IPS-18a (cell line): ENCODE measurements around the gene HBP1.

Experiments
- H3K27ac ChIP-seq: one replicate; pipeline ENCODE4 v1.5.1; 2013; ENCODE audit warnings: low read length
- H3K27me3 ChIP-seq: one replicate; pipeline ENCODE4 v1.6.1; 2013; ENCODE audit warnings: mild to moderate bottlenecking, low read length; ENCODE audit not compliant: control insufficient read depth, insufficient read depth
- H3K36me3 ChIP-seq: one replicate; pipeline ENCODE4 v1.6.1; 2013; ENCODE audit warnings: low read depth, low read length; ENCODE audit not compliant: control insufficient read depth
- H3K4me1 ChIP-seq: one replicate; pipeline ENCODE4 v1.6.1; 2013; ENCODE audit warnings: low read depth, low read length; ENCODE audit not compliant: control insufficient read depth
- H3K4me3 ChIP-seq: one replicate; pipeline ENCODE4 v1.5.1; 2013; ENCODE audit warnings: low read length
- H3K9ac ChIP-seq: one replicate; pipeline ENCODE4 v1.6.1; 2013; ENCODE audit warnings: mild to moderate bottlenecking, low read length, moderate library complexity
- H3K9me3 ChIP-seq: one replicate; pipeline ENCODE4 v1.6.1; 2013; ENCODE audit warnings: low read depth, low read length; ENCODE audit not compliant: control insufficient read depth

HBP1 gene

DNA sequence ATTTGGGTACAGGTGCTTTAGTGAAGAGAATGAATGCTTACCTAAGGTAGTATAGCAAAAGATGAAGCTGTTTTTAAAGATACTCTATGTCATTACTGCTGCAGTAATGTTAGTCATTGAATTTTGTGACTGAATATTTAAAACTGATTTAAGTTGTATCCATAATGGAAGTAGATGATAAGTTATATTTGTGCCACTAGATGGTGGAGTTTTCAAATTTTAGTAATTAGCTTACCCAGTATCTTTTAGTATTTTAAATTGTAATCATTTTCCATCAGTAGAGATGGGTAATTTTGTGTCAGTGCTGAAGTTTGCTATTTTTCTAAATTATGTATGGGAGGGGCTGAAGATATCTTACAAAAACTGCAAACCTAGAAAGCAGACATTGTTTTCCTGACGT lies 25.2 kb downstream of the HBP1 start:
- H3K27ac ChIP-seq = no peak overlapping the region
- peaks cover 58% of the 10 kb centered on the region for H3K36me3 ChIP-seq
- H3K4me1 ChIP-seq = no peaks in the 10 kb centered on the region
- H3K9me3 ChIP-seq = no peaks in the 10 kb centered on the region
- H3K9ac ChIP-seq = no peak overlapping the region
- no peaks in the 10 kb centered on the region for H3K27me3 ChIP-seq
- H3K4me3 ChIP-seq = no peak overlapping the region

DNA sequence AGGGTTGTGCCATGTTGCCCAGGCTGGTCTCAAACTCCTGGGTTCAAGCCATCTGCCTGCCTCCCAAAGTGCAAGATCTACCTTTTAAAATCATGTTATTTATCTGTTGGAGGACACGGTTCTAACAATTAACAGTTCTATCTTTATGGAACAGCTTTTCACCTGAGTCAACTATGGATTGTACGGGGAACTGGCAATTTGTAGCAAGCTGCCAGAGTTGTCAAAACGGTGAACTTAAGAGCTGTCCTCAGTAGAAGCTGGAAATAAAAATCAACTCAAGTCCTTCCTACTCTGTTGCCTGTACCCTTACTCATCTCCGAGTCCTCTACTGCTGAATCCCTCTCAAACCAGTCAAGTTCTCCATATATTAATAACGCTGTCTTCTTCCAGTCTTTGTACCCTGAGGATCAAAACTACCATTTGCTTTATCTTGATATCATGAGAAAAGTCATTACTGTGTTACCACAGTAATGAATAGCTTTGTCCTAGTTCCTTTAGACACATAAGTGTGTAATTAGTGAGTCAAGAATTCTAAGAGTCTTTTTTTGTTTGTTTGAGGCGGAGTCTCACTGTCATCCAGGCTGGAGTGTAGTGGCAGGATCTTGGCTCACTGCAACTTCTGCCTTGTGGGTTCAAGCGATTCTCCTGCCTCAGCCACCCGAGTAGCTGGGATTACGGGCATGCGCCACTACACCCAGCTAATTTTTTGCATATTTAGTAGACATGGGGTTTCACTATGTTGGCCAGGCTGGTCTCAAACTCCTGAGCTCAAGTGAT lies 28.2 kb downstream of the HBP1 start:
- Histone ChIP-seq H3K4me1 (no peaks in the 10 kb centered on the region), H3K9me3 (no peaks in the 10 kb centered on the region), H3K9ac (no peak overlapping the region), H3K4me3 (no peak overlapping the region), H3K36me3 (peaks cover 51% of the 10 kb centered on the region), H3K27ac (no peak overlapping the region), H3K27me3 (no peaks in the 10 kb centered on the region)

DNA sequence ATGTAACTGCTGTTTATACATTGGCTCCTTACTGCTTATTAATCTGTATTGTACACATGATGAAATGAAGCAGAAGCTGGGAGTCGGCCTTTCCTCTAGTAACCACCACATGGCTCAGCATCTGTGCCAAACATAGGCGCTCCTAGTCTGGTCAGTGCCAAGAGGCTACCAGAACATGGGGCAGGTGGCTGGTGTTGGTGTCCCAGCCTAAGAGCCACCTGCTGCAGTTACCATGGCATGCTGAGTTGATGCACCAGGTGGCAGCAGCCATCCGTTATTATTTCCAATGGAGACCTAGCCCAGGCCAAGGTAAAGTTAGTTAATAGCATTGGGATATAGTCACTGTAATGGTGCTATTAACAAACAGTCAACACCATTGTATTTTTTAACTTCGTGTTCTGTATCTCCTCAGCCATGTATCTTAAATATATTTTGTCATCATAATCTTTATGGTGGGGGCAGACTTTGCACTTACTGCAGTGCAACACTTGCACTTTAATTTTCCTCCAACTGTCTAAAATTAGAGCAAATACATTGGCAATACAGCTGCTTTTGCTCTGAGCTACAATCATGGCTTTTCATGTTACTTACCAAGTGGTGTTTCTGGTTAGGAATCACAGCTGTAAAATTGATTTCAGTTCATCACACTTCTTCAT lies 33.1 kb downstream of the HBP1 start:
- Histone ChIP-seq H3K27ac (no peak overlapping the region), H3K27me3 (no peaks in the 10 kb centered on the region), H3K4me1 (no peaks in the 10 kb centered on the region), H3K9me3 (no peaks in the 10 kb centered on the region), H3K9ac (no peak overlapping the region), H3K36me3 (peaks cover 52% of the 10 kb centered on the region), H3K4me3 (no peak overlapping the region)

DNA sequence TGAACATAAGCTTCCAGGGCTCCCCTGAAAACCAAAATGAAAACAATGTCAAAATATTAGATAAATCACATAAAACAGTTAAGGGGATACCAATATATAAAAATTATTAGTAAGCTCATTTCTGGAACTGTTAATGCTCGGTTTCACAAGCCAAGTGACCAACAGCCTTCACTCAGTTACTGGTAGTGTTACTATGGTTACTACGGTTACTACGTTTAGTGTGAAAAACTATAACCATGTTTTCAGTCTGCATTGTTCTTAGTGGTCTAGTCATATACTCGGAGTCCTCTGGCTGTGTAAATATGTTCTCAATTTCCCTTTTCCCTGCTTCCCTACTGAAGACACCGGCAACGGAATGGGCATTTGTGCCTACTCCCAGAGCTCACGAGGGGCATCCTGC lies 34.8 kb downstream of the HBP1 start:
- Histone ChIP-seq H3K4me3 (no peak overlapping the region), H3K4me1 (no peaks in the 10 kb centered on the region), H3K36me3 (peaks cover 36% of the 10 kb centered on the region), H3K9ac (no peak overlapping the region), H3K9me3 (no peaks in the 10 kb centered on the region), H3K27me3 (no peaks in the 10 kb centered on the region), H3K27ac (no peak overlapping the region)

DNA sequence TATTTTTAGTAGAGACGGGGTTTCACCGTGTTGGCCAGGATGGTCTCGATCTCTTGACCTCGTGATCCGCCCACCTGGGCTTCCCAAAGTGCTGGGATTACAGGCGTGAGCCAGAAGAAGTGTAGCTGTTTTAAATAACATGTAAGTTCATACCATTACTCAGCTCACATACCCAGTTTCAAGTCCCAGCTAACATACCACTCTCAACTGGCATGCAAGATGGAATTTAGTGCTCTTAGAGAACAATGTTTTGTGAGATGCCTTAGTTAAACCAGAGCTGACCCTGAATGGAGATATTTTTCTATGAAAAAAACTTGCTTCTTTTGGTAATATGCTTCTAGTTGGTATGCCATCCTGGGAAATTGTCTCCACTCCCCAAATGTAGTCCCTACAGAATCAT lies 37.3 kb downstream of the HBP1 start:
- Histone ChIP-seq H3K4me3 (no peak overlapping the region), H3K4me1 (no peaks in the 10 kb centered on the region), H3K9me3 (no peaks in the 10 kb centered on the region), H3K27ac (no peak overlapping the region), H3K27me3 (no peaks in the 10 kb centered on the region), H3K36me3 (peaks cover 30% of the 10 kb centered on the region), H3K9ac (no peak overlapping the region)

DNA sequence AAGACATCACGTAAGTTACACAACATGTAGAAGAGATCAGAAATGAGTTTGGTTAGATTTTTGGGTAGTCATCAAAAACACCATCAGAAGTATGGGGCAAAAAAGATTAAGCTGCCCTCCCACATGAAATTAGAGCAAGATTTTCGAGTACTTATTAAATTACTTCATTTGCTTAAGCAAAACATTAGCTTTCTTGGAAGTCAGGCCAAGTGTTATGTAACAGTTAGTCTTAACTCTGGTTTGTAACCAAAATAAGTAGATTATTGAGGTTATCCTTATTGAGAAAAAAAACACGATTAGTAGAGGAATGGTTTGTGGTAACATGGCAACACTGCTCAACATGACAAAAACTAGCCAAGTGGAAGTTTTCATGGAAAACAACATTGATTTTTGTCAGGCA lies 37.9 kb downstream of the HBP1 start:
- Histone ChIP-seq H3K27ac (no peak overlapping the region), H3K36me3 (peaks cover 25% of the 10 kb centered on the region), H3K9ac (no peak overlapping the region), H3K27me3 (no peaks in the 10 kb centered on the region), H3K9me3 (no peaks in the 10 kb centered on the region), H3K4me3 (no peak overlapping the region), H3K4me1 (no peaks in the 10 kb centered on the region)

DNA sequence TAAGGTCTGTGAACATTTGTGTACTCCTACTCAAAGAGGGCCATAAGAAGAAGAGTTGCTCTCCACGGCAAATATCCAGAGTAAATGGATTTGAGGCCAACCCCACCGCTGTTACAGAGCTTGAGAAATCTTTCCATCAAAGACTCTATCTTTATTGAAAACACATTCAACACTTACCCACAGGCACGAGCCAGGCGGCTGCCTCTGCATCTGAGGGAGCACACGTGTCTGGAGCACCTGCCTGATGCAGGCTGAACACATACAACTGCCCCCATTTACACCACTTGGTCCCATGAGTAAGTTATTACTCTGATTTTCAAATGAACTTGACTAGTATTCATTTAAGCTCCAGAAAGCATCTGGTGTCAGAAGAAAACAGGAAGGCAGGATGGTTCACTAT lies 38.7 kb downstream of the HBP1 start:
- Histone ChIP-seq H3K27ac (no peak overlapping the region), H3K4me1 (no peaks in the 10 kb centered on the region), H3K27me3 (no peaks in the 10 kb centered on the region), H3K36me3 (peaks cover 19% of the 10 kb centered on the region), H3K9me3 (no peaks in the 10 kb centered on the region), H3K4me3 (no peak overlapping the region), H3K9ac (no peak overlapping the region)

DNA sequence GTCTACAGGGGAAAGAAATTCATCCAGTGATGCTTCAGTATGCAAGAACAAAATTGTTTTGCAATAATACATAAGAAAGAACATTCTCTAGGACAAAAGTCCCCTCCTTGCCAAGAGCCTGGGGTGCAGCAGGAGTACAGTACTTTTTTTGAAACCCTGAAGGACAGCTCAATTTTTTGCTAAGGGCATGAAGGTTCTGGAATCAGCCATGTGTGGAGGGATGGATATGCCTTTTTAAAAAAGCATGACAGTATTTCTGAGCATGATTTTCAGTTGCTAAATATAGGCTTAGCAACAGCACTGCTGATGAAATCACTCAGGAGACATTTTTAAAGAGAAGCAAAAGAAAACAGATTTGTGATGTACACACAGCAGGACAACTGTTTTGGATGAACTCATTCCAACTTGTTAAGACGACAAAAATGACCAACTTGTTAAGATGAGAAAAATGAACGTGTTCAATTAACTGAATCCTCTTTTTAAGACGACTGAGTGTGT lies 39.3 kb downstream of the HBP1 start:
- Histone ChIP-seq H3K4me1 (no peaks in the 10 kb centered on the region), H3K4me3 (no peak overlapping the region), H3K27ac (no peak overlapping the region), H3K36me3 (peaks cover 18% of the 10 kb centered on the region), H3K9me3 (no peaks in the 10 kb centered on the region), H3K9ac (no peak overlapping the region), H3K27me3 (no peaks in the 10 kb centered on the region)

DNA sequence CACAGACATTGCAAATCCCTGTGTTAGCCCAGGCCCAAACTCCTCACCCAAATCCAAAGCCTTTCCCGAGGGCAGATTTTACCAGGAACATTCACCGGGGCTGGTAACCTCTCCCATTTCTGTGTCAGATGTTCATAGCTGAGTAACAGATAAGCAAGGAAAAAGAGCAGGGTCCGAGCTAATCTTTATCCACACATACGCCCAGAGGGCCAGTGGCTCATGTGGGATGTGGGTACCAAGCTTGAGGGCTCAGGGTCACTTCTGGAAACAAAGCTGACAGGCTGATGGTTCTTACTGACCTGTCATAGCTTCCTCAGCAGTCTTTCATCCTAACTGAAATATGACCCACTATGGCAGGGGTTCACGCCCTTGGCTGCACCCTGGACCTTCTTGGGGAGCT lies 39.8 kb downstream of the HBP1 start:
- Histone ChIP-seq H3K27ac (no peak overlapping the region), H3K9ac (no peak overlapping the region), H3K36me3 (peaks cover 18% of the 10 kb centered on the region)

DNA sequence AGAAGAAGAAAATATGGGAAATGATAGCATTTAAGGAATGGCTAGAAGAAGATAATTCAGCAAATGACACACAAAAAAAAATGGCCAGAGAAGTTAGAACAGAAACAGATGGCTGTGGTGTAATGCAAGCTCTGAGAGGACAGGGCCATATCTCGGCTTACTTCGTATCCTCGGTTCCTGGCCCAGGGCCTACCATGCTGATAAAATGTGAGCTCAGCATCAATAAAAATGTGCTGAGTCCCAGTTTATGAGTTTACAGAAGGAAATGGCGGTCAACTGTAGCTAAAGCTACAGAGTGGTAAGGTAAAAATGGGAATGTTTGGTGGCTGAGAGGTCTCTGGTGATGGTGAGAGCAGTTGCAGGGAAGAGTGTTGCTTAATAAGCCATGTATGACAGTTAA lies 40.8 kb downstream of the HBP1 start:
- no peak overlapping the region for H3K4me3 ChIP-seq
- H3K9ac ChIP-seq = no peak overlapping the region
- peaks cover 10% of the 10 kb centered on the region for H3K36me3 ChIP-seq
- no peaks in the 10 kb centered on the region for H3K9me3 ChIP-seq
- H3K27ac ChIP-seq = no peak overlapping the region
- no peaks in the 10 kb centered on the region for H3K4me1 ChIP-seq
- H3K27me3 ChIP-seq = no peaks in the 10 kb centered on the region

More for the DNA sequence above, 39.8 kb downstream of the HBP1 start:
- Histone ChIP-seq H3K4me3 (no peak overlapping the region), H3K27me3 (no peaks in the 10 kb centered on the region), H3K4me1 (no peaks in the 10 kb centered on the region), H3K9me3 (no peaks in the 10 kb centered on the region)

DNA sequence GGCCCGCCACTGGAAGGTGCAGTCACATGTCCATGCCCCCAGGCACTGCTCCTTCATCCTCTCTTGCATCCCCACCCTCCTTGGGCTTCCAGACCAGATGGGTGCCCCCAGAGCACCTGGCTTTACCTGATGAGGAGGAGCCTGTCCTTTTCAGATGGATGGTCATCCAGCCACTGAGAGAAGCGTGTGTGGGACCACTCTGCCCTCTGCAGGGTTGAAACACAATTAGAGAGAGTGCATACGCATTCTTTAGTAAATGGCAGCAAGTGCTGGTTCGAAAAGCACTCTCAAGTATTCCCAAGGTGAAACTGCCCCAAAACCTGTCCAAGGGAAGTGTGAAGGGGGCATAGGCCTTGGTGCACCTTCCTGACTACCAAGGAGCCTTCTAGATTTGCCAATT lies 41.6 kb downstream of the HBP1 start:
- peaks cover 9% of the 10 kb centered on the region for H3K36me3 ChIP-seq
- no peak overlapping the region for H3K4me3 ChIP-seq
- no peaks in the 10 kb centered on the region for H3K27me3 ChIP-seq
- H3K9ac ChIP-seq = no peak overlapping the region
- H3K27ac ChIP-seq = no peak overlapping the region
- no peaks in the 10 kb centered on the region for H3K9me3 ChIP-seq
- no peaks in the 10 kb centered on the region for H3K4me1 ChIP-seq

DNA sequence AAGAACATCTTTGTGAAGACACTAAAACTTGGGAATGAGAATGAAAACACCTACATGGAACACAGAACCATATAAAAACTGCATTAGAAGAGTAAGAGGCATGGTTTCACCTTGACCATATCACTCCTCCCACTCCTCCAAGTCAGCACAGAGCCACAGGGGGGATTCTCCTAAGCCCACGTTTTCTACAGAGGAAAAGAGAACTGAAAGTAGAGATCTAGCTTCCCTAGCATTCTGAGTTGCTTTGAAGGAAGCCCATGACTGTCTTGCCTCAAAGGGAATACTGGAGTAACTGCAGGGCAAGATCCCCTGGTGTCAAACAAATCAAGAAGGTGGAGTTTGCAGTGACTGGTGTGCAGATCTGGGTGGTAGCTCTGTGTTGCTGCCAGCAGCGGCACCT lies 43.9 kb downstream of the HBP1 start:
- no peaks in the 10 kb centered on the region for H3K4me1 ChIP-seq
- H3K27me3 ChIP-seq = no peaks in the 10 kb centered on the region
- peaks cover 9% of the 10 kb centered on the region for H3K36me3 ChIP-seq
- no peaks in the 10 kb centered on the region for H3K9me3 ChIP-seq
- H3K9ac ChIP-seq = no peak overlapping the region
- H3K27ac ChIP-seq = no peak overlapping the region
- H3K4me3 ChIP-seq = no peak overlapping the region
